Skeletal muscle satellite cell (primary cell): ENCODE measurements around the gene CASQ1.

Source experiments
- H3K27me3 ChIP-seq: 2 replicates; pipeline ENCODE4 v1.7.0; 2013; ENCODE audit warnings: low read length; ENCODE audit not compliant: control insufficient read depth, insufficient read depth
- H3K36me3 ChIP-seq: 2 replicates; pipeline ENCODE4 v1.7.0; 2013; ENCODE audit warnings: mild to moderate bottlenecking, control low read depth, low read length; ENCODE audit not compliant: insufficient read depth
- H3K4me1 ChIP-seq: 2 replicates; pipeline ENCODE4 v1.7.0; 2013; ENCODE audit warnings: low read length; ENCODE audit not compliant: control insufficient read depth, insufficient read depth
- H3K4me2 ChIP-seq: 2 replicates; pipeline ENCODE4 v1.7.0; 2013; ENCODE audit warnings: mild to moderate bottlenecking, low read length
- H3K4me3 ChIP-seq: 2 replicates; pipeline ENCODE4 v1.7.0; 2013; ENCODE audit warnings: low read length
- H3K9ac ChIP-seq: 2 replicates; pipeline ENCODE4 v1.7.0; 2013; ENCODE audit warnings: mild to moderate bottlenecking, low read depth, low read length, moderate library complexity
- H3K9me3 ChIP-seq: replicated peaks from 2 replicates; pipeline ENCODE4 v1.7.0; 2013; ENCODE audit warnings: mild to moderate bottlenecking, control low read depth, low read length

Gene CASQ1

GRCh38 chr1:160169553-160170399 is 20.6 kb upstream of the CASQ1 start:
- Histone ChIP-seq H3K4me2 (no peak overlapping the region), H3K27me3 (peaks cover 45% of the 10 kb centered on the region), H3K4me1 (peaks cover 10% of the 10 kb centered on the region), H3K9ac (no peak overlapping the region), H3K36me3 (no peaks in the 10 kb centered on the region), H3K4me3 (no peak overlapping the region), H3K9me3 (no peaks in the 10 kb centered on the region)

DNA sequence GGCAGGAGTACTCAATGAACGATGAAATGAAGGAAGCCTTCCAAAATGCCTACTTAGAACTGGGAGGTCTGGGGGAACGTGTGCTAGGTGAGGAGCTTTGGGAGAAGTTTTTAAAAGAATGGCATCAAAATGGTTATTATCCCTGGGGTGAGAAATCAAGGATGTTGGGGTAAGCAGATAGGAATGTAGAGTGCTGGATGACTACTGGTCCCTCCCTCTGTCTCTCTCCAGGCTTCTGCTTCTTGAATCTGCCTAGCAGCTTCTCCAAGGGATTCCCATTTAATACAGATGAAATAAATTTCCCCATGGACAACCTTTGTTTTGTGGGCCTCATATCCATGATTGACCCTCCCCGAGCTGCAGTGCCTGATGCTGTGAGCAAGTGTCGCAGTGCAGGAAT is 19.0 kb upstream of the CASQ1 start:
- Histone ChIP-seq H3K9ac (no peak overlapping the region), H3K4me1 (peaks cover 10% of the 10 kb centered on the region), H3K36me3 (no peaks in the 10 kb centered on the region), H3K9me3 (no peaks in the 10 kb centered on the region), H3K4me3 (no peak overlapping the region), H3K4me2 (no peak overlapping the region), H3K27me3 (peaks cover 44% of the 10 kb centered on the region)

- no peak overlapping the region for H3K4me2 ChIP-seq
- no peak overlapping the region for H3K9ac ChIP-seq
- H3K9me3 ChIP-seq = no peaks in the 10 kb centered on the region
- H3K4me3 ChIP-seq = no peak overlapping the region
- H3K4me1 ChIP-seq = peaks cover 10% of the 10 kb centered on the region
- H3K36me3 ChIP-seq = no peaks in the 10 kb centered on the region
- peaks cover 38% of the 10 kb centered on the region for H3K27me3 ChIP-seq
Measured at GRCh38 chr1:160171980-160172379, 18.4 kb upstream of the CASQ1 start.

GRCh38 chr1:160177231-160177630 is 13.1 kb upstream of the CASQ1 start:
- Histone ChIP-seq H3K9me3 (no peaks in the 10 kb centered on the region), H3K4me3 (no peak overlapping the region), H3K27me3 (peaks cover 51% of the 10 kb centered on the region), H3K36me3 (no peaks in the 10 kb centered on the region), H3K9ac (no peak overlapping the region), H3K4me1 (no peaks in the 10 kb centered on the region), H3K4me2 (no peak overlapping the region)

DNA sequence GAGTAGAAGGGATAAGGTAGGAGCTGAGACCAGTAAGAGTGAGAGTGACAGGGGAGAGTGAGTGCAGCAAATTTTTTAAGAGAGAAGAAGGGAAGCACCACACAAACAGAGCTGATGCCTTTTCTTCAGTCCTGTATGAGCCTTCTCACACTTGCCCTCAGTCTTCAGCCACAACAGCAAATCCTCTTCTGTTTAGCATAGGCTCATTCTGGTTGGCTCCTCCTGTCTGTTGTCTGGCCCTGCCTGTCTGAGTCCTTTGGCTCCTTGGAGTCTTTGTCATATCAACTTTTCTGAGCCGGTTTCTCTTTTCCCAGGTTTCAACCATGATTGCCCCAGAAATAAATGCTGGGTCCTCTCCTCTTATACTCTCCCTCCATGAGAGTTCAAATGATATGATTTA is 12.7 kb upstream of the CASQ1 start:
- peaks cover 47% of the 10 kb centered on the region for H3K27me3 ChIP-seq
- H3K4me1 ChIP-seq = no peaks in the 10 kb centered on the region
- no peak overlapping the region for H3K9ac ChIP-seq
- no peak overlapping the region for H3K4me3 ChIP-seq
- H3K4me2 ChIP-seq = no peak overlapping the region
- H3K36me3 ChIP-seq = no peaks in the 10 kb centered on the region
- H3K9me3 ChIP-seq = no peaks in the 10 kb centered on the region

GRCh38 chr1:160178731-160179130 is 11.6 kb upstream of the CASQ1 start:
- Histone ChIP-seq H3K4me3 (no peak overlapping the region), H3K4me1 (no peaks in the 10 kb centered on the region), H3K27me3 (peaks cover 37% of the 10 kb centered on the region), H3K4me2 (no peak overlapping the region), H3K9me3 (no peaks in the 10 kb centered on the region), H3K9ac (no peak overlapping the region), H3K36me3 (no peaks in the 10 kb centered on the region)

DNA sequence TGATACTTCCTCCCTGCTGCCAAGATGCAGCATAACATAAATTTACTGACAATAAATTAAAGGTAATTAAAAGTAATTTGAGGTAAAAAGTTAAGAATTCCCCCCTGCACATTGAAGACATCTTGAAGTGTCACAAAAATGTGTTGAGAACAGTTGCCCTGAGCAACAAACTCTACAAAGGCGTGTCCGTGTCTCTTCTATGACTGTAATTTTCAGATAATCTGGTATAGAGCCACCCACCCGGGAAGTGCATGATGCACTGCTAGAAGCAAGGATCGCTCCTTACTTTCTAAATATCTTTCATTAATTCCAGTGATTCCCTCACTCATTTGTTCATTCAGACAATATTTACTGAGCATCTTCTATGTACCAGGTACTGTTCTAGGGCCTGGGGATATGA is 11.0 kb upstream of the CASQ1 start:
- H3K4me2 ChIP-seq = no peak overlapping the region
- no peak overlapping the region for H3K9ac ChIP-seq

DNA sequence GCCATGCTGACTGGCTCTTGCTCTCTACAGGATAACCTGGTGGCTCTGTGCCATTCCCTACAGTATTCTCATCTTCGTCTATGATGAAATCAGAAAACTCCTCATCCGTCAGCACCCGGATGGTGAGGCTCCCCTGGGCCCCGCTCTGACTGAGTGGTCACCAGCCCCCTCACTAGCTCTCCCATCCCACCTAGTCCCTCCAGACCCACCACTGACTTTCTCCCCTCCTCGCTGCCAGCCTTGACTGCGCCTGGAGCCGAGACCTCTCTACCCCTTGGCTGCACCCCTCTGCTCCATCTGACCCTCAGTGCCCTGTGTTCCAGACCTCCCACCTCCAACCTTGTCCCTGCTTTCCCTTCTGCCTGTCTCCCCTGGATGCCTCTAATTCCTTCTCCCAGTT is 4.1 kb upstream of the CASQ1 start:
- no peak overlapping the region for H3K4me2 ChIP-seq
- no peaks in the 10 kb centered on the region for H3K4me1 ChIP-seq
- H3K4me3 ChIP-seq = no peak overlapping the region
- no peaks in the 10 kb centered on the region for H3K9me3 ChIP-seq
- no peaks in the 10 kb centered on the region for H3K36me3 ChIP-seq
- H3K27me3 ChIP-seq = peaks cover 27% of the 10 kb centered on the region
- no peak overlapping the region for H3K9ac ChIP-seq

More for the DNA sequence above, 11.0 kb upstream of the CASQ1 start:
- Histone ChIP-seq H3K4me3 (no peak overlapping the region), H3K4me1 (no peaks in the 10 kb centered on the region), H3K9me3 (no peaks in the 10 kb centered on the region), H3K27me3 (peaks cover 31% of the 10 kb centered on the region), H3K36me3 (no peaks in the 10 kb centered on the region)

DNA sequence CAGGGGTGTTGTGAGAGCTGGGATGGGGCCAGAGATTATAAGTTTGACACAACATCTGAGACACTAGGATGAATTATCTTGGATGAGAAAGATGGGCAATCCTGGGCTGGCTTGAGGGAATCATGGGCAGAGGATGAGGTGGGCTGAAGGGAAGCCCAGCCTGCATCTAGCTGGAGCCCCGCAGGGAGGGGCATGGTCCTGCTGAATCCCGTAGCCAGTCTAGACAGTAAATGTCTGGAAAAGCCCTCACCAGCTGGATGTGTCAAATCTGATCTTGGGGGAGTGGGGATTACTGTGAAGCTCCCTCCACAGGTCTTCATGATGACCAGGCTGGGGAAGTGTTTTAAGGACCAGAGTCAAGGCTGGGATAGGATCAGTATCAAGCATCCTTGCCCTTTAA is 3.6 kb upstream of the CASQ1 start:
- no peaks in the 10 kb centered on the region for H3K9me3 ChIP-seq
- no peak overlapping the region for H3K4me3 ChIP-seq
- no peak overlapping the region for H3K9ac ChIP-seq
- no peaks in the 10 kb centered on the region for H3K4me1 ChIP-seq
- no peak overlapping the region for H3K4me2 ChIP-seq
- H3K36me3 ChIP-seq = no peaks in the 10 kb centered on the region
- H3K27me3 ChIP-seq = peaks cover 31% of the 10 kb centered on the region

DNA sequence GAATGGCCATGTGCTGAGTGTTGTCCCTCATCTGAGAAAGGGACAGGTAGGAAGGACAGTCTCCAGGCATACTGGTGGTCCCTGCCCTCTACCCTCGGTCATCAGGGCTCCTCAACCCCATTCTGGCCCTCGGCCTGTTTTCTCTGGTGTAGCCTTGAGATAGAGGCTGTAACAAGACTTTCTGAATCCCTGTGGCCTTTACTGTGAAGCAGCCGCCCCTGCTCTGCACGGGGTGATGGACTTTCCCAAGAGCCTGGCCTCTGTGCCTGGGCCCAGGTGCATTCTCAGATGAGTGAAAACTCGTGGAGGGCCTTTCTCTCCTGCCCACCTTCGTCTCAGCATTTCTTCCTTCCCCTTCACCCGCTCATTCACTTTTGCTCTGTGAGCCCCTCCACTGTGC is 3.0 kb upstream of the CASQ1 start:
- H3K4me1 ChIP-seq = no peaks in the 10 kb centered on the region
- H3K9me3 ChIP-seq = no peaks in the 10 kb centered on the region
- H3K27me3 ChIP-seq = peaks cover 27% of the 10 kb centered on the region
- H3K36me3 ChIP-seq = no peaks in the 10 kb centered on the region
- H3K4me2 ChIP-seq = no peak overlapping the region
- H3K4me3 ChIP-seq = no peak overlapping the region
- H3K9ac ChIP-seq = no peak overlapping the region

GRCh38 chr1:160188341-160188740 is 2.0 kb upstream of the CASQ1 start:
- no peaks in the 10 kb centered on the region for H3K9me3 ChIP-seq
- H3K4me3 ChIP-seq = no peak overlapping the region
- H3K36me3 ChIP-seq = no peaks in the 10 kb centered on the region
- H3K4me1 ChIP-seq = peaks cover 2% of the 10 kb centered on the region
- H3K27me3 ChIP-seq = peaks cover 27% of the 10 kb centered on the region
- H3K9ac ChIP-seq = no peak overlapping the region
- no peak overlapping the region for H3K4me2 ChIP-seq

GRCh38 chr1:160191756-160192155 is 1.4 kb downstream of the CASQ1 start:
- Histone ChIP-seq H3K4me3 (no peak overlapping the region), H3K36me3 (no peaks in the 10 kb centered on the region), H3K9me3 (no peaks in the 10 kb centered on the region), H3K4me1 (peaks cover 6% of the 10 kb centered on the region), H3K4me2 (no peak overlapping the region), H3K27me3 (peaks cover 31% of the 10 kb centered on the region), H3K9ac (no peak overlapping the region)
